Activated effector memory CD4-positive, alpha-beta T cell treated with anti-CD3 and anti-CD28 coated beads, Interleukin-2, amount 50 U/mL, for 16 hours (primary cell): Measurements from ENCODE around the gene HACL1.
A peak's percentile ranks its signal among the peaks of the same experiment; 100 is the strongest.
"Not testable (repeated sequence)": the region's sequence is repeated elsewhere in the genome, so short reads cannot be mapped to it uniquely, and the experiment has no call there.

Source experiments
- DNase-seq: peaks from one replicate; pipeline ENCODE4 v3.0.0-alpha.2; 2020

HACL1 gene

DNA sequence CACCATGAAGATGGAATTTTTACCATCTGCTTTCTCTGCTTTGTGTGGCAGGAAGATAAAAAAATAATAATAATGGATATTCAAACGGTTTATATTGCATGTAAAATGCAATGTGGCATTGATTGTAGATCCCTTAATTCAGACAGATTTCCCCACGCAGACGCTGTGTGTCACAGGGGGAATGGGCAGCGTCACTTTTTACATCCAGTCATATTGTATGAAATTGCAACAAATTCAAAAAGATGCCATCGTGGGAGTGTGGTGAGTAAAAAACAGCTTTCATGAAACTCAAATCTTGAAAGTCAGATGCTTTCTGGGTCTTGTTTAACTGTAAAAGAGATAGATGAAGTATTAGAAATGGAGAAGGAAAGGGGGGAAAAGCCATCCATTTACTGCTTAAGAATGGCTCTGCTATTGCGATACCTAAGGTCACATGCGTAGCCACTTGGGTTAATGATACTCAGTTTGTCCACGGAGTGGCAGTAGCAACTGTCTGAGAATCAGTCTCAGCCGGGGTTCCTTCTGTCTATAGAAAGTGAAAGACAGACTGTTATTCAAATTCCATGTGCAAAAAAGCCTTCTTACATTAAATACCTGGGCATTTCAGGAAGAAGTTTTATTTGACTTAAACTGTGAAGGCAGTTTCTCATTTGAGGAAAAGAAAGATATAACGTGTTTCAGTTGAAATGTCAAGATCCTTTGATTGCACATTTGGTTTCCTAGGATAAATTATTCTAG lies 28.7 kb upstream of the HACL1 start:
- DNase-seq: peak; percentile 82

DNA sequence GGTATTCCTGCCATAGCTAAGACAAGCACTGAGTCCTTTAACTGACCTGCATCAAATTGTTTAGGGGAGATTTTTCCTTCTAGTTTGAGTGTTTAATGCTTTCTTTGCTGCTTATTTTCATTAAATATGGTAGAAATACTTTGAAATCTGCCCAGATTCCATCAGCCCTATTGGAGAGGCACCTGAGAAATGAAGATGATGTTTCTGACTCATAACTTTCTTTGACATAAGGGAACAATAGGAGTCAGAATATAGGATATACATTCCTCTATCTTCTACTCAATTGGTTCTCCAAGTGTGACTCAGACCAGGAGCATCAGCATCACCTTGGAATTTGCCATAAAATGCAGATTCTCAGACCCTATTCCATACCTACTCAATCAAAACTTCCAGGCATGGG lies 27.6 kb upstream of the HACL1 start:
- DNase-seq: no peak

DNA sequence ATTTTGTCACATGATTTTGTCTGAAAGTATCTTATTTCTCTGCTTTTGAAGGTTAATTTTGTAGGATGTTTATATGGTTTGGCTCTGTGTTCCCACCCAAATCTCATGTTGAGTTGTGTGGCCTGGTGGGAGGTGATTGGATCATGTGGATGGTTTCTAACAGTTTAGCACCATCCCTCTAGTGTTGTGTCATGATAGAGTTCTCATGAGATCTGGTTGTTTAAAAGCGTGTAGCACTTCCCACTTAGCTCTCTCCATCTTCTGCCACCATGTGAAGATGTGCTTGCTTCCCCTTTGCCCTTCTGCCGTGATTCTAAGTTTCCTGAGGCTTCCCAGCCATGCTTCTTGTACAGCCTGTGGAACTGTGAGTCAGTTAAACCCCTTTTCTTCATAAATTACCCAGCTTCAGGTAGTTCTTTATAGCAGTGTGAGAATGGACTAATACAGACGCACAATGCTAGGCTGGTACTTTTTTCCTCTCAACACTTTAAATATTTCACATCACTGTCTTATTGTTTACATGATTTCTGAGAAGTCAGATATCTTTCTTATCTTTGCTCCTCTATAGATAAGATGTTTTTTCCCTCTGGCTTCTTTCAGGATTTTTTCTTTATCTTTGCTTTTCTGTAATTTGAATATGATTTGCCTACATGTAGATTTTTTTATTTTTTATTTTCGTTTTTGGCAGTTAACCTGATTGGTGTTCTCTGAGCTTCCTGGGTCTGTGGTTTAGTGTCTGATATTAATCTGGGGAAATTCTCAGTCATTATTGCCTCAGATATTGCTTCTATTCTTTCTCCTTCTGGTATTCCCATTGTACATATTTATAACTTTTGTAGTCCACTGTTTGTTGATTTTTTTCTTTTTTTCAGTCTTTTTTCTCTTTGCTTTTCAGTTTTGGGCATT lies 22.4 kb upstream of the HACL1 start:
- DNase-seq: no peak

DNA sequence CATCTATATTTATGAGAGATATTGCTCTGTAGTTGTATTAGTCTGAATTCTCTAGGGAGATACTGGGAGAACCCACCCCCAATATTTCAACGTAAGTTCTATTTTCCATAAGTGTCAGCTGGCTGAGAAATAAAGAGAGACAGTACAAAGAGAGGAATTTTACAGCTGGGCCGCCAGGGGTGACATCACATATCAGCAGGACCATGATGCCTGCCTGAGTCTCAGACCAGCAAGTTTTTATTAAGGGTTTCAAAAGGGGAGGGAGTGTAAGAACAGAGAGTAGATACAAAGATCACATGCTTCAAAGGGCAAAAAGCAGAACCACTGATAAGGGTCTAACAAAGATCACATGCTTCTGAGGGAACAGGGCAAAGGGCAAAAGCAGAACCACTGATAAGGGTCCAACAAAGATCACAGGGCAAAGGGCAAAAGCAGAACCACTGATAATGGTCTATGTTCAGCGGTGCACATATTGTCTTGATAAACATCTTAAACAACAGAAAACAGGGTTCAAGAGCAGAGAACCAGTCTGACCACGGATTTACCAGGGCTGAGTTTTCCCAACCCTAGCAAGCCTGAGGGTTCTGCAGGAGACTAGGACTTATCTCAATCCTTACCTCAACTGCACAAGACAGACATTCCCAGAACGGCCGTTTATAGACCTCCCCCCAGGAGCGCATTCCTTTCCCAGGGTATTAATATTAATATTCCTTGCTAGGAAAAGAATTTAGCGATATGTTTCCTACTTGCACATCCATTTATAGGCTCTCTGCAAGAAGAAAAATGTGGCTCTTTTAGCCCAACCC lies 18.5 kb upstream of the HACL1 start:
- DNase-seq: not testable (repeated sequence)

DNA sequence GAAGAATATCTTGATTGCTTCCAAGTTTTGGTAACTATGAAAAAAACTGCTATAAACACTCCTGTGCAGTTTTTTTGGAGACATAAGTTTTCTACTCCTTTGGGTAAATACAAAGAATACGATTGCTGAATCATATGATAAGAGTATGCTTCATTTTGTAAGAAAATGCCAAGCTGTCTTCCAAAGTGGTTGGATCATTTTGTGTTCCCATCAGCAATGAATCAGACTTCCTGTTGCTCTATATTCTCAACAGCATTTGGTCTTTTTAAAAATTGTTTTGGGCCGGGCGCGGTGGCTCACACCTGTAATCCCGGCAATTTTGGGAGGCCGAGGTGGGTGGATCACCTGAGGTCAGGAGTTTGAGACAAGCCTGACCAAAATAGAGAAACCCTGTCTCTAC lies 14.7 kb upstream of the HACL1 start:
- DNase-seq: no peak

DNA sequence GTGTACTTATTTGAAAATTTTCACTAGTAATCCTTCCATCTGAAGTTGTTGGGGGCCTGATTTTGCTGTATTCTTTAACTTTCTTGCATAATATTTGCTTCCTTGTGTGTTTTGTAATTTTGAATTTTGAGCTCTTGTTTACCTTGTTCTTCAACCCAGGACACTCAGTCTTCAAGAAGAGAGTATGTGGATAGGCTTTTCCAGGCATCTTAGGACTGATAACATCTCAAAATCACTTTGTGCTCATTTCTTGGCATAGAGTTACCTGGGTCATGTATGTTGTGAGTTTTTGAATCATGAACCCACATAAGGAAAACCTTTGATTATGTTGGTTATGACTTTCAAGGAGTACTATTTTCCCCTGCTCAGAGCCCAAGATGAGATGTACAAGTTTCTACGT lies 13.6 kb upstream of the HACL1 start:
- DNase-seq: no peak

DNA sequence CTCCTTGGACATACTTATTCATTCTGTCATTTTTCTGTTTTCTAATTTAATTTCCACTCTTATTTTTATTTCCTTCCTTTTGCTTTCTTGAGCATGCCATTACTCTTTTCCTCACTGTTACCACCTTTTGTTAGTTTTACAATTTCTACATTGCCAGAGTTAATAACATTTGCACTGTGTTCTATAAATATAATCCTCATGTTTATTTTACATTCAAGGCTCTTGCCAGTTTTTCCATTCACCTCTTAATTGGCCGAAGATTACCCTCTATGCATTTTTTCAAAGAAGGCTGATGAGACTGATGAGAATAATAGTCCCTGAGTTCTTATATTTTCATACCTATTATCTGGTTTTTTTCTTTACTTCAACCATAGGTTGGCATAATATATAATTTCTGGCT lies 10.6 kb upstream of the HACL1 start:
- DNase-seq: no peak

DNA sequence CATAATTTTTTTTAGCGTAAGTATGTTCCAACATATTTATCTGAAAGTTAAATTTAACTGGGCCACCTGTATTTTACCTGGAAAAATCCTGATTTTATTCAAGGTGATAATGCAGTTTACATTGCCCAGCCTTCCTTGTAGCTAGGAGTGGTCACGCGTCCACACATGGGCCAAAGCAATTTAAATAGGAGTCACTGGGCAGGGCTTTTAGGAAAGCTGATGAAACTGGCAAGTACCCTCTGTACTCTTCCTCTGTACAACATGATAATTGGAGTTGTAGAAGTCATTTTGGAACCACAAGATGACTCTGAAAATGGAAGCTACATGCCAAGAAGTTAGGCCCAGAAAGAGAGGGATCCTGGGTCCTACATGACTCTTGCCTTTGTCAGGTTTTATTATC lies 9.6 kb upstream of the HACL1 start:
- no peak for DNase-seq

DNA sequence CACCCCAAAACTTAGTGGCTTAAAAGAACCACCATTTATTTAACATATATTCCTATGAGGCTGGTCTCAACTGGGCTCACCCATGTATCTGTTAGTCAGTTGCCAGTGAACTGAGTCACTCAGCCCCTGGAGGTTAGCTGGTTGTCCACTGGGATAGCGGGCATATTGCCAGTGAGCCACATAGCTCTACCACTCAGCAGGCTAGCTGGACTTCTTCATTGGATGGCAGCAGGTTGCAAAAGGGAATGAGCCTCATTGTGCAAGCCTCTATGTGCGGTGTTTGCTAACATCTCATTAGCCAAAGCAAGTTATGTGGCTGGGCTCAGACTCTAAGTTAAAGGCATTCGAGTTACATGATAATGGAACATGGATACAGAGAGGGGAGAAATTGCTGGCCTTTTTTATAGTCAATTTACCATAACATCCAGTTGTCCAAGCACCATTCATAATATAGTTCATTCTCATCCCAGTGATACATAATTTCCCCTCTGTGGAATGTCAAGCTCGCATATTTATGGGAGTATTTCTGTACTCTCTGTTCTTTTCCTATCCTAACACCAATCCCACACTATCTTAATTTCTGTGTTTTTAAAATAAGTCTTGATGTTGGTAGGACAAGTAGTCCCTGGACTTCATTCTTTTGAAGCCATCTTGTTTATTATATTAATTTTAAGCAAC lies 8.9 kb upstream of the HACL1 start:
- DNase-seq: no peak

DNA sequence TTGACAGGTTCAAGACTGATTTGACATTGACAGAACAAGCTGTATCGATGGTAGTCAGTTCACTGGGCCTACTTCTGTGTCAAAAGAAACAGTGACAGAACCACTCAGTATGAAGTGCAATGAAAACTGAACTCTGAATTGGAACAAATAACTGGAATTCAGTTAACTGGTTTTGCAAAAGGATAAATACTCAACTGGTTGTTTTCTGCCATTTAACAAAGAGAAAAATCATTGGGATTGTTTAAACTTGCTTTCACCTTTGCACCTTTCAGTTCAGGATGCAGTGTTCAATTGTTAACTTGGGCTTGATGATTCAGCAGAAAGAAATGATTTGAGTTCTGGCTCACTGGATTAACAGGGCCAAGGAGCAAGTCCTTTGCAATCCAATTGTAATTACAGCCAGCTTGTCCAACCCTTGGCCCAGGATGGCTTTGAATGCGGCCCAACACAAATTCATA lies 5.1 kb upstream of the HACL1 start:
- DNase-seq: no peak

DNA sequence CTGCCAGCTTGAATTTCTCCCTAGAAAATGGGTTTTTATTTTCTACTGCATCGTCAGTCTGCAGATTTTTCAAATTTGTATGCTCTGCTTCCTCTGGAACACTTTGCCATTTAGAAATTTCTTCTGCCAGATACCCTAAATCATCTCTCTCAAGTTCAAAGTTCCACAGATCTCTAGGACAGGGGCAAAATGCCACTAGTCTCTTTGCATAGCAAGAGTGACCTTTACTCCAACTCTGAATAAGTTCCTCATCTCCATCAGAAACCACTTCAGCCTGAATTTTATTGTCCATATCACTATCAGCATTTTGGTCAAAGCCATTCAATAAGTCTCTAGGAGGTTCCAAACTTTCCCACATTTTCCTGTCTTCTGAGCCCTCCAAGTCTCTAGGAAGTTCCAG lies 3.2 kb upstream of the HACL1 start:
- not testable (repeated sequence) for DNase-seq

DNA sequence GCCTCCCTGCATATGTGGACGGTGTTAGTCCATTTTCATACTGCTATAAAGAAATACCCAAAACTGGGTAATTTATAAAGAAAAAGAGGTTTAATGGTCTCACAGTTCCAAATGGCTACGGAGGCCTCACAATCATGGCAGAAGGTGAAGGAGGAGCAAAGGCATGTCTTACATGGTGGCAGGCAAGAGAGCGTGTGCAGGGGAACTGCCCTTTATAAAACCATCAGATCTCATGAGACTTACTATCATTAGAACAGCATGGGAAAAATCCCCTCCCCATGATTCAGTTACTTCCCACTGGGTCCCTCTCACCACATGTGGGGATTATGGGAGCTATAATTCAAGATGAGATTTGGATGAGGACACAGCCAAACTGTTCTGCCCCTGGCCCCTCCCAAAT lies 1.4 kb upstream of the HACL1 start:
- not testable (repeated sequence) for DNase-seq

DNA sequence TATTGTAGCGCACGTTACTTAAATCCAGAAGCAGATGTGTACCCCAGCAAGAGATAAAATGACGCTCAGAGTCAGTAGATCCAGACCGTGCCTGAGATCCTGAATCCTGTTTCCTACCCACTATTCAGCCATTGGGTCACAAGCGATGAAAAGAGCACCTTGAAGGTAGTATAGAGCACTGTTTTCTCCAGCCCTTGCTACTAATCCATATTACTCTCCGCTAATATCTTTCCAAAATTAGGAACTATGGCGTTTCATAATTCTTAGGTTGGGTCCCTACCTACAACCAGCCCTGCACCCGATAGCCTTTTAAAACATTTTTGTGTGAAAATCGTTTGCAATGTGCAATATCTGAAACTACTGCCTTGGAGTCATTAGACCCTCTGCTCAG lies 772 bp upstream of the HACL1 start:
- no peak for DNase-seq

DNA sequence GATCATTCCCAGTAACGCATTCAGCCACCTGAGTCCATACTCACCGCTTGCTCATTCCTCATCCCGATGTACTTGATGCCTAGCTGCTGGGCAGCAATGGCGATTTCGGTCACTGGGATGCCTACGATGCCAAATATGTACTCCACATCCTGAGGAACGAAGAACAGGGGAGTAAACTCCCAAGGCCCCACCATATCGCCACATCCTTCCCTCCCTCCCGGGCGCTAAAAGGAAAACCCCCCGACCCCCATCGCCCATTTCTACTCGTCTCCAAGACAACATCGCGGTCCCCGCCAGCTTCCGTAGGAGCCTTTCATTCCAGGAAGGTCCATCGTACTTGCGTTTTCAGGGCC lies 347 bp downstream of the HACL1 start:
- DNase-seq: no peak

DNA sequence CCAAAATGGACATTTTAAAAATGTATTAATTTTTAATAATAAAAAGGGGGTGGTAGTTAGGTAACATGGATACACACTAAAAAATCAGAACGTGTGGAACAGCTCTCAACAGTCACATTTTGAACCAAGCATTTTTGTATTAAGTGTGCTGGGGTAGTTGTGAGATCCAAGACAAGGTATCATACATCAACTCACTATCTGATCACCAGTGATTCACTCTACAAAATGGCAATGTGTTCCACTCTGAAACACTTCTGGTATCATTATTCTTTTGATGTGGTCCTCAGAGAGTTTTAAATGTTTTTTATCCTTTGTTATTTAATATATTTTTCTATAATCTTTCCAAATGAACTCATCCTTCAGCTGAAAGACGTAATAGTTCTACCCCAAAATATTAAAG lies 5.4 kb downstream of the HACL1 start:
- no peak for DNase-seq

DNA sequence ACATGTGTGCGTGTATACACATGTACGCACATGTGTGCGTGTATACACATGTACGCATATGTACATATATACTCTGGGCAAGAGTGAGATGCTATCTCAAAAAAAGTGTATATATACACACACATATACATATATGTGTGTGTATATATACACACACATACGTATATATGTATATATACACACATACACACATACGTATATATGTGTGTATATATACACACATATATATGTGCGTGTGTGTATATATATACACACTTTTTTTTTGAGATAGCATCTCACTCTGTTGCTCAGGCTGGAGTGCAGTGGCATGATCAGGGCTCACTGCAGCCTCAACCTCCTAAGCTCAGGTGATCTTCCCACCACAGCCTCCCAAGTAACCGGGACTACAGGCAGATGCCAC lies 8.4 kb downstream of the HACL1 start:
- no peak for DNase-seq

DNA sequence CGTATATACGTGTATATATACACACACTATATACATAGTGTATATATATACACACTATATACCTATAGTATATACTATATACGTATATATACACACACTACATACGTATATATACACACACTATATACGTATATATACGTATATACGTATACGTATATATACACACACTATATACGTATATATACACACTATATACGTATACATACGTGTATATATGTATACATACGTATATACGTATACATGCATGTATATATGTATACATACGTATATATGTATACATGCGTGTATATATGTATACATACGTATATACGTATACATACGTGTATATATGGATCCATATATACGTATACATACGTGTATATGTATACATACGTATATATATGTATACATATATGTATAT lies 9.4 kb downstream of the HACL1 start:
- DNase-seq: no peak

DNA sequence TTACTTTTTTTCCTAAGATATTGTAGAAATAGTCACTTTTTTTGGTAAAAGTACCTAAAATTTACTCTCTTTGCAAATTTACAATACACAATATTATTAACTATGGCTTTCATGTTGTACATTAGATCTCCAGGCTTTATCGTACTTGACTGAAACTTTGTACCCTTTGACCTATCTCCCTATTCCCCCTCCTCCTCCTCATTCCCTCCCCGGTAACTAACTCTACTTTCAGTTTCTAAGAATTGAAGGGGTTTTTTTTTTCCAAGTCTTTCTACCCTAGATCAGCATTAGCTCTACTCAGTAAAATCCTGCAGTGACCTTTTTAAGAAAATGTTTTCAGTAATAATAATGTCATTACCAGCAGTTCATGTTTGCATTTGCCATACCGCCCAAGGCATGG lies 10.1 kb downstream of the HACL1 start:
- DNase-seq: no peak

DNA sequence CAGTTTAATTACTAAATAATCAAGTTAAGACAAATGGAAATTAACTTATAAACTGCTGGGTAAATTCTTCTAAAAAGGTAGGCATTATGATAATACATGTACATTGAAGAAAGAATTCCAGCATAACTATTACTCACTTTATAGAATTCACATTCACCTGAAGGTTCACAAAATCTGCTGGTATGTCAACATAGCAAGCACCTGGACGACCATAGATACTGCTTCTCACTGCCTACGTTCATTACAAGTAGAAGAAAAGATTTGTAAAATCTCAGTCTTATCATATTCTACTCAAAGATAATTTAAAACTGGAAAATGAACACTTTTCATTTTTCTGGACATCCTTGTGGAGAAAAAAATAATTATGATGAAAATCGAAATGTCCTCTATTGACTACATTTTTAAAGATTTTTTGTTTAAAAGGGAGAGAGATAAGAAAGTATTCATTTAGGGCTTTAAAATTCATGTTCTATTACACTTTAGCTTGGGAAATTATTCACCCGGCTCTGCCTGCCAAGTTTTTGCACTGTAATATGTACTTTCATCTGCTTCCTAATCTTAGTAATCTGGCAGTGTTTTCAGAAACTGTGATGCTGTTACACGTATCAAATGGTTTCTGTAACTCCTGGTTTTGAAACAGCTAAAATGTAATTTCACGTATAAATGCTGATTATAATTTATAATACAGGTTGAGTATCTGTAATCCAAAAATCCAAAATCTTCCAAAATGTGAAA lies 16.1 kb downstream of the HACL1 start:
- no peak for DNase-seq

DNA sequence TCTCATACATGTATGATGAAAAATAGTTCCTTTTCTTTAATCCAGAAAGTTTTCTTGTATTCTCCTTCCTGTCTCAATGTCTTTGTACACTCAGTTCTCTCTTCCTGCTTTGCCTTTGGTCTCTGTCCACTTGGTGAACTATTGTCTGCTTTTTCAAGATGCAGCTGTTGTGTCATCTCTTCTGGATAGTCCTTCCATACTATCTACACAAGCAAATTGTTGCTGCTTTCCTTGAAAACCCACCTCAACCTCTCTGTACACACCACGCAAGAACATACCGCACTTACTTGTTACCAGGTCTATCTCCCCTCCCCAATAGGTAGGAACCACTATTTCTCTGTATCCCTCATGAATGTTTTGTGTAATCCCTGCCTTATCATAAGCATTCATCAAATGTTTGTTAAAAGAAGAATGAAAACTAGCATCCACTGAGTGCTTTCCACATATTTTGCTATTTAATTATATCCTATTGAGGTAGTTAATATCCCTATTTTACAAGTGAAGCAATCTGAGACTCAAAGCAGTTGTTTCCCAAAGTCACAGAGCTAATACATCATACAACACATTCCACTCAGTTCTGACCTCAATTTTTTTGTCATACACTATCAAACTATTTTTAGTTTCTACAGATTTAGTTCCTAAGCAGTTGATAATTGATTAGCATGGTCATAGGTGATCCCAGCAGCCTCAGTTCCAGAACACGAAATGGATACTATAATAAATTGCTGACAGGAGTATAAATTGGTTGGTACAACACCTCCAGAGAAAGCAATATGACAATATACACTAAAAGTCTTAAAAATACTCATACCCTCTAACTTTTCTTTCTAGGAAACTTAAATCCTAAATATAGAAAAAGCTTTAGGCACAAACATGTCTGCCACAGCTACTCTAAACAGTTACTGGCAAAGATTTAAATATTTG lies 19.6 kb downstream of the HACL1 start:
- no peak for DNase-seq

DNA sequence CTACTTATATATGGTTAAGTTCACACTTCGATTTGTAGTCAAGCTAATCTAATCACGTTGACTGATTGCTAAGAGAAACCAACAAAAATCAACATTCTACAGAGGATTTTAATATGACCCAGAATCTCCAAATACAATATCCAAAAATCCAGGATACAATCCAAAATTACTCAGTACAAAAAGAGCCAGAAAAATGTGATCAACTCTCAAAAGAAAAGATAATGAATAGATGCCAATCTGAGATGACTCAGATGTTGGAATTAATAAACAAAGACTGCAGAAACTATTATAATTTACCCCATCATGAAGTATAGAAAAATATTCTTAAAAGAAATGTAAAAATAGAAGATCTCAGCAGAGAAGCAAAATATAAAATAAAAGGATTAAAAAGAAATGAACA lies 22.3 kb downstream of the HACL1 start:
- no peak for DNase-seq
